ENCODE measurements around the gene TBC1D13.
A peak's percentile ranks its signal among the peaks of the same experiment; 100 is the strongest.

Gene TBC1D13

DNA sequence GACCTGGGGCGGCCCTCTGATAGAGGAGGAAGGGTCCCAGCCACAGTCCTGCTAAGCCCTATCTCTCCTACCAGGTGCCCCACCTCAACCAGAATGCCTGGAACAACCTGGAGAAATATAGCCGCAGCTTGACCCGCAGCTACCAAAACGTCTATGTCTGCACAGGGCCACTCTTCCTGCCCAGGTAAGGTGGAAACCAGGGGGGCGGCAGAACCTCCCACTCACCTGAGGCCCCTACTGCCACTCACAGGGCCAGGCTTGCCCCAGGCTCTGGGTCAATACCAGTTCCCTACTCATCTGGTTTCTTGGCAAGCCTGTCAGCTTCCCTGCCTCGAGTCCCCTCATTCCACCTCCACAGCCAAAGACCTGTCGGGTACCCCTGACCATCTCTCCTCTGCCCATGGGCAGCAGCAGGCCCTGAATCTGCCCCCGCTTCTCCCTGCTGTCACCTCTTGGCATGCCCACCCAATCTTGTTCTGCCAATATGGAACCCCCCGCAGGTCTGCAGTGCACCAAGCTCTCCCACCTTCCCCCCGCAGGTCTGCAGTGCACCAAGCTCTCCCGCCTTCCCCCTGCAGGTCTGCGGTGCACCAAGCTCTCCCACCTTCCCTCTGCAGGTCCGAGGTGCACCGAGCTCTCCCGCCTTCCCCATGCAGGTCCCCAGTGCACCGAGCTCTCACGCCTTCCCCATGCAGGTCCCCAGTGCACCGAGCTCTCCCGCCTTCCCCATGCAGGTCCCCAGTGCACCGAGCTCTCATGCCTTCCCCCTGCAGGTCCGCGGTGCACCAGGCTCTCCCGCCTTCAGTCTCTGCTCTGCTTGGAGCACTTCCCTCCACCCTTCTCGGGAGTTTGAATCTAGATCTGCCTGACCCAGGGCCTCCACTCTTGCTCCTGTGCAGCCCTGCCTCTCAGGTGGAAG lies 33.9 kb downstream of the TBC1D13 start:
- no peaks in the 10 kb centered on the region for H3K4me1 ChIP-seq (ENCODE audit: insufficient read depth, low read length)
- H3K9ac ChIP-seq (ENCODE audit: low read depth, low read length) = no peak overlapping the region
- H3K9me3 ChIP-seq (ENCODE audit: control insufficient read depth, insufficient read depth, low read length) = no peaks in the 10 kb centered on the region
- peaks cover 17% of the 10 kb centered on the region for H3K36me3 ChIP-seq (ENCODE audit: insufficient read depth, low read length)

DNA sequence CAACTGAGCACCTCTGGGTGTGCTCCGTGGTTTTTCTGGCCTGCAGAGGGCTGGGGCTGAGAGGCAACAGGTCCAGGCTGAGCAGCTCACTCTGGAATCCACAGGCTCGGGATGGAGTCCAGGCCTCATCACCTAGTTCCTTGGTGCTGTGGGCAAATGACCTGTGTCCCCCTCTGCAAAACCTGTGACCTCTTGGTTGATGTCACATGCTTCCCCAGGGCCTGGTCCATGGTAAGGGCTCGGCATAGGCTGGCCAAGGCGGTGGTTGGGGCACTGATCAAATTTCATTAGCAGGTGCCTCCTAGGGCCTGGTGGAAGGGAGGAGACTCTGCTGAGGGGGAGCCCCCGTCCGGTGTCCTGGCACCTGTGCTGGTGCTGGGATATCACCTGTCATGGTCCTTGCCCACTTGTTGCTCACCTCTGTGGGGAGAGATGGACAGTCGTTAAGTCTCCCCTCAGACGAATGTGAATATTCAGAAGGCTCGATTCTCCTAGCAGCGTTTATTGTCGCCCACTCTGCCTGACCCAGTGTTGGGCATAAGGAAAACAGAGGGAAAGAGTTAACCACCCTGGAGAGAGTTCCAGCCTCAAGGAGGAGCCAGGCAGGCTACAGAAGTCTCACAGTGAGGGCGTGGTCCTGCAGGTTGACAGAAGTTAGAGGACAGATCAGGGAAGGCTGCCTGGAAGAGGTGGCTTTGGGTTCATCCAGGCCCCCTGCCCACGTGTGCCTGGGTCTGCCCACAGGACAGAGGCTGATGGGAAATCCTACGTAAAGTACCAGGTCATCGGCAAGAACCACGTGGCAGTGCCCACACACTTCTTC lies 34.7 kb downstream of the TBC1D13 start:
- Histone ChIP-seq H3K9ac (ENCODE audit: low read depth, low read length) (no peak overlapping the region), H3K36me3 (ENCODE audit: insufficient read depth, low read length) (peaks cover 17% of the 10 kb centered on the region), H3K4me1 (ENCODE audit: insufficient read depth, low read length) (no peaks in the 10 kb centered on the region), H3K9me3 (ENCODE audit: control insufficient read depth, insufficient read depth, low read length) (no peaks in the 10 kb centered on the region)

DNA sequence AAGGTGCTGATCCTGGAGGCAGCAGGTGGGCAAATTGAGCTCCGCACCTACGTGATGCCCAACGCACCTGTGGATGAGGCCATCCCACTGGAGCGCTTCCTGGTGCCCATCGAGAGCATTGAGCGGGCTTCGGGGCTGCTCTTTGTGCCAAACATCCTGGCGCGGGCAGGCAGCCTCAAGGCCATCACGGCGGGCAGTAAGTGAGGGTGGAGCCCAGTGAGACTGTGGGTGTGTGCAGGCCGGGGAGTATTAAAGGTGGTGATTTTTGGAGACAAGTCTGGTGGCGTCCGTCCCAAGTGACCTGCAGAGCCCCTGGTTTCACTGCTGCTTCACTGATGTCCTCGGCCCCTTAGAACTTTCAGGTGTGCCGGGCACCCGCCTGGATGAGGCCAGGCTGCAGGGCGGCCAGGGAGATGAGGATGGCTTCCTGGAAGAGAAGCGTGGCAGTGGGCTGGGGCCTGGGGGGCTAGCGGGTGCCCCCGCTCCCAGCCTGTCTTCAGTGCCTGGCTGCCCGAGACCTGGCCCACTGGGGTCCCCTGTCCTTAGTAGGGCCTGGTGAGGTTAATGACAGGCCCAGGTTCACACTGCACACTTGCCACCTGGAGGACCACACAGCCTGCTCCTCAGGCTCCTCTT lies 35.5 kb downstream of the TBC1D13 start:
- Histone ChIP-seq H3K36me3 (ENCODE audit: insufficient read depth, low read length) (peaks cover 17% of the 10 kb centered on the region), H3K9me3 (ENCODE audit: control insufficient read depth, insufficient read depth, low read length) (no peaks in the 10 kb centered on the region), H3K9ac (ENCODE audit: low read depth, low read length) (no peak overlapping the region), H3K4me1 (ENCODE audit: insufficient read depth, low read length) (no peaks in the 10 kb centered on the region)

DNA sequence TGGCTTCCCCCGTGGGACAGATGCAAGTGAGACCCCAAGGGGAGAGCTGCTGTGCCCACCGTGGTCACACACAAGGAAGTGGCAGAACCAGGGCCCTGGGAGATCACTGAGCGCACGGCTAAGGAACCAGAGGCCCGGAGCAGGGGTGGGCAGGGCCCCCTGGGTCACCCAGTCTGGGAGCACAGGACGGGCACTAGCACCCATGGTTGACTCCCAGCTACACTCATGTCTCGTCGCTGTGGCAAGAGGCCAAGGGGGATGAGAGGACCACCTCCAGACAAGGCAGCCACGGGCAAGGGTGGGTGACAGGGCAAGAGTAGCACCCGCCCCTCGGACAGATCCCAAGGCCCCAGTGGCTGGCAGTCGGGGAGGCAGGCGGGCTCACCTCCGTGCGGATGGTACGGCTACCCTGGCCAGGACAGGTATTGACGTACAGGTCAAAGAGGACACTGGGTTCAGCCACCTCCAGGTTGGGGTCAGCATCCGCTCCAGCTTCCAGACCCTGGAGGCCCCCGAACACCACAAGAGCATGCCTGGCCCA lies 36.4 kb downstream of the TBC1D13 start:
- Histone ChIP-seq H3K9ac (ENCODE audit: low read depth, low read length) (no peak overlapping the region), H3K9me3 (ENCODE audit: control insufficient read depth, insufficient read depth, low read length) (no peaks in the 10 kb centered on the region), H3K4me1 (ENCODE audit: insufficient read depth, low read length) (no peaks in the 10 kb centered on the region), H3K36me3 (ENCODE audit: insufficient read depth, low read length) (peaks cover 17% of the 10 kb centered on the region)

DNA sequence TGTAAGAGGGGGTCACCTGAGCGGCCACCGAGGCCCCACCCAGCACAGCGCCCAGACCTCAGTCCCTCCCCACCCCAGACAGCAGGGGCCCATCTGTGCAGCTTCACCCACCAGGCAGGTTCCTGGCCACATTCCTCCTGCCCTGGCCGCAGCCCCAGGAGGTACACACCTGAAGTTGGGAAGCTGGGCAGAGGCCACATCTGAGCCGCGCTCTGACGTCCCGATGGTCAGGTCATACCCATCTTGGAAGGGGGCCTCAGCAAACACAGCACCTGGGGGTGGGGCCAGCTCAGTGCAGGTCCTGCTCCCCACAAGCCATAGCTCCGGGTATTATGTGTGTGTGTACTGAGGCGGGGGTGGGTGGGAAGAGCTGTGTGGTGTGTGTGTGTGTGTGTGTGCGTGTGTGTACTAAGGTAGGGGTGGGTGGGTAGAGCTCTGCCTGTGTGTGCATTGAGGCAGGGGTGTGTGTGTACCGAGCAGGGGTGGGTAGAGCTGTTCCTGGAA lies 36.9 kb downstream of the TBC1D13 start:
- H3K4me1 ChIP-seq (ENCODE audit: insufficient read depth, low read length) = no peaks in the 10 kb centered on the region
- H3K9ac ChIP-seq (ENCODE audit: low read depth, low read length) = no peak overlapping the region
- H3K9me3 ChIP-seq (ENCODE audit: control insufficient read depth, insufficient read depth, low read length) = no peaks in the 10 kb centered on the region
- H3K36me3 ChIP-seq (ENCODE audit: insufficient read depth, low read length) = peaks cover 17% of the 10 kb centered on the region

DNA sequence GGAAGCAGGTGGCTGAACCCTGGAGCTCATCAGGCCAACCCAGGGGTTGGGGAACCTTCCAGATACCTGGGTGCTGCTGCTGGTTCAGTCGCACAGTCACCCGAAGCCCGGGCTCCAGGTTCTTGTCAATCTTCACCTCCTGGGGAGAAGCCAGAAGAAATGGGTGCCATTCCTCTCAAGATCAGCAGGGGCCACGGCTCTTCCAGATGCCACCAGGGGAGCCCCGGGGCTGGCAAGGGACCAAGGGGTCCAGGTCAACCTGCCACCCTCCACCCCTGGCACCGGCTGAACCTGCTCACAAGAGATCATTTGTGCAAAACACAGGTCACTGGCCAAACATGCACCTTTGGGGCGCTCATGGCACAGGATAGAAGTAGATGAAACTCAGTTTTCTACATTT lies 37.9 kb downstream of the TBC1D13 start:
- no peak overlapping the region for H3K9ac ChIP-seq (ENCODE audit: low read depth, low read length)
- peaks cover 17% of the 10 kb centered on the region for H3K36me3 ChIP-seq (ENCODE audit: insufficient read depth, low read length)
- H3K9me3 ChIP-seq (ENCODE audit: control insufficient read depth, insufficient read depth, low read length) = no peaks in the 10 kb centered on the region
- H3K4me1 ChIP-seq (ENCODE audit: insufficient read depth, low read length) = no peaks in the 10 kb centered on the region

DNA sequence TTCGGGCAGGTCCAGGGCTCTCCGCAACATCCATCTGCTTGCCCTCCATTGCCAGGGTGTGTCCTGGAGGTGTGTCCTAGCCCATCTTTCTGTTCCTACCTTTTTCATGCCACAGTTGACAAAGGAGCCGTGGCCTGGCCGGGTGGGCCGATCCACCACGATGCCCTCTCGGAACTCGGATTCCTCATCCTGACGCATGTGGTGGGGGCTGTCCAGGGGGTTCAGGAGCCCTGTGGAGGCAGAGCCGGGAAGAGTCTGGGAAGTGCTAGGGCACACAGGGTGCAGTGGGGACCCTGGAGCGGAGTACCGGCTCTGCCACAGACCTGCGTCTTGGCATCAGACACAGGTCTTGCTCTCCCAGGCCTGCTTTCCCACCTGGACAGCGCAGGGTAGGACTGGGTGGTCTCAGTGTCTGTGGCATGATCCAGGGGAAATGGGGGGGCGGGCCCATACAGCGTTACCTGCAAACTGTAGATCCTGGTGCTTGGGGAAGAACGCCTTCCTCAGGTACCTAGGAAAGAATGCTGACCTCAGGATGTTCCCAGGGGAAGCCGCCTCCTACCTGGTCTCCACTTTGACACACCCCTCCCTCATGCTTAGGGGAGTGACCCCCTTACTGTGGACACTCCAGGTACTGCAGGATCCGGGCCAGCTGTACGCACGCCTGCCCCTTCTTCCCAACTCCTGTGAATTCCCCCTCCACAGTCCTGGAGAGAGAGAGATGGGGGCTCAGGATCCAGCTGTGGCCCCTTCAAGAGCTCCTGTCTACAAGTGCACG lies 39.1 kb downstream of the TBC1D13 start:
- Histone ChIP-seq H3K9me3 (ENCODE audit: control insufficient read depth, insufficient read depth, low read length) (no peaks in the 10 kb centered on the region), H3K36me3 (ENCODE audit: insufficient read depth, low read length) (peaks cover 17% of the 10 kb centered on the region), H3K4me1 (ENCODE audit: insufficient read depth, low read length) (no peaks in the 10 kb centered on the region), H3K9ac (ENCODE audit: low read depth, low read length) (no peak overlapping the region)

DNA sequence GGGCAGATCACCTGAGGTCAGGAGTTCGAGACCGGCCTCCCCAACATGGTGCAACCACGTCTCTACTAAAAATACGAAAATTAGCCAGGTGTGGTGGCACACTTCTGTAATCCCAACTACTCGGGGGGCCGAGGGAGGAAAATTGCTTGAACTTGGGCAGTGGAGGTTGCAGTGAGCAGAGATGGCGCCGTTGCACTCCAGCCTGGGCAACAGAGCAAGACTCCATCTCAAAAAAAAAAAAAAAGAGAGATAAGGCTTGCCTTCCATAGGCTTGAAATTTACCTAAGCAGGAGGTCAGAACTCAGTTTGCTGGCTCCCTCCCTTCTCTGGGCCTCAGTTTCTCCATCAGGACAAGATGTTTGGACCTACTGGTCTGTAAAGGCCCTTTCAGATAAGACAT lies 41.2 kb downstream of the TBC1D13 start:
- peaks cover 13% of the 10 kb centered on the region; the same call in 1 of the 2 replicates for H3K36me3 ChIP-seq (ENCODE audit: insufficient read depth, low read length)
- H3K4me1 ChIP-seq (ENCODE audit: insufficient read depth, low read length) = no peaks in the 10 kb centered on the region
- no peaks in the 10 kb centered on the region for H3K9me3 ChIP-seq (ENCODE audit: control insufficient read depth, insufficient read depth, low read length)
- H3K9ac ChIP-seq (ENCODE audit: low read depth, low read length) = no peak overlapping the region

DNA sequence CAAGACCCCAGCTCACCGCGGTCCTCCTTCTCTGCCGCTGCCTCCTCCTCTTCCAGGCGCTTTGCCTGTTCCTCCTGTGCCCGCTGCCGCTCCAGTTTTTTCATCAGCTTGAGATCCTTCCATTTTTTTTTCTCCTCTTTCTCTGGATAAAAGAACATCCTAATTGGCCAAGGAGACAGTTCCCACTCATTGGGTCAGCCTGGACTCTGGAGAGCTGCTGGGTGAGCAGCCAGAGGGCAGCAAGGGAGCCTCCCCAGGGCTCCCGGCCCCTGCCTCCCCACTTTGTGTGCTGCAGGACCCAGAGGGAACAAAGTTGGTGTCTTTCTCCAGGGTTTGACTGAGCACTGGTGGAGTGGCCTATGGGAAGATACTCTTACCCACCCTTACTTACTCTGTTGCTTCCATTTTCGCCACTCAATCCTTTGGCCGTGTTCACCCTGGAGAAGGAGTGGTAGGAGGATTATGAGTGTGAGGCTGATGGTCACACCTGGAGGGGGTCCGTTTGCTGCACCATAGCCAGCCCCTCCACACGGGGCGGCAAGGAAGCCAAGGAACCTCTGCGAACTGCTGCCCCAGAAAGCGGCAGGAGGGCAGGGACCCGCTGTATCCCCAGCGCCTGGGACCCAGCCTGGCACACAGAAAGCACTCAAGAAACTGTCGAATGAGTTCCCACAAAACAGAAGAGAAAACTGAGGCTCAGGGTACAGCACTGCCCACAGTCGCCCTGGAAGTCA lies 41.8 kb downstream of the TBC1D13 start:
- no peaks in the 10 kb centered on the region for H3K9me3 ChIP-seq (ENCODE audit: control insufficient read depth, insufficient read depth, low read length)
- H3K9ac ChIP-seq (ENCODE audit: low read depth, low read length) = peak overlapping the region; percentile 82
- H3K36me3 ChIP-seq (ENCODE audit: insufficient read depth, low read length) = peaks cover 16% of the 10 kb centered on the region; the same call in 1 of the 2 replicates
- no peaks in the 10 kb centered on the region for H3K4me1 ChIP-seq (ENCODE audit: insufficient read depth, low read length)

DNA sequence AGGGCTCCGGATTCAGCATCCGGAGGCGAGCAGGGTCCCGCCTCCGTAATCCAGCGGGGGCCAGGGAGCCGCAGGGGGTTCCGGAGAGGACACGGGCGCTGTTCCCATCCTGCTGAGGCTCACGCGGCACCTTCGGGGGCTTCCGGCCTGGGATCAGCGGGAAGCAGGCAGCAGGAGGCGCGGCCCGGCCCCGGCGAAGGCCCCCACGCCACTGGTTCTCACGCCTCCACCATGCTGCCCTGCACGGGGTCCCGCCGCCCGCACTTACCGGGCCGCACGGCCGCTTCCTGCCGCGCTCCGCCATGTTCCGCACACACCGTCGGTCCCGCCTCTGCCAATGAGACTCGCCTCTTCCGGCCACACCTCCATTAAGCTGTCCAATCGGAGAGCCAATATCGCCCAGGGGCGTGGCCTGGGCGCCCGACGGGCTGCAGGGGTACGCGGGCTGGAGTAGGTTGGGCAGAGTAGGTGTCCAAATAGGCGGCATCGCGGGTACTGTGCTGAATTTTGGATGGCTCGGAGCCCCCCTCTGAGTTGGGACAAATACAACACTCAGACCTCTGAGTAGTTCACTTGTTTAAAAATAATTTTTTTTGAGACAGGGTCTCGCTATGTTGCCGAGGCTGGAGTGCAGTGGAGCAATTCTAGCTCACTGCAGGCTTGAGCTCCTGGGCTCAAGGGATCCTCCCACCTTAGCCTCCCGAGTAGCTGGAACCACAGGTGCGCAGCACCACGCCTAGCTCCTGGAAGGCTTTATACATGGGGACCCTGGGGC lies 42.6 kb downstream of the TBC1D13 start, which contains the start of gene SPOUT1:
SPOUT1 (minus strand) TSS at position 318 of the 775 bp plus-strand sequence; CDS start at position 304, 14 bp downstream.
- peak within 1 kb of the TSS; percentile 82 for H3K9ac ChIP-seq (ENCODE audit: low read depth, low read length)
- H3K4me1 ChIP-seq (ENCODE audit: insufficient read depth, low read length) = no peaks in the 10 kb centered on the region
- no peaks in the 10 kb centered on the region for H3K9me3 ChIP-seq (ENCODE audit: control insufficient read depth, insufficient read depth, low read length)
- H3K36me3 ChIP-seq (ENCODE audit: insufficient read depth, low read length) = peaks cover 12% of the 10 kb centered on the region; the same call in 1 of the 2 replicates

DNA sequence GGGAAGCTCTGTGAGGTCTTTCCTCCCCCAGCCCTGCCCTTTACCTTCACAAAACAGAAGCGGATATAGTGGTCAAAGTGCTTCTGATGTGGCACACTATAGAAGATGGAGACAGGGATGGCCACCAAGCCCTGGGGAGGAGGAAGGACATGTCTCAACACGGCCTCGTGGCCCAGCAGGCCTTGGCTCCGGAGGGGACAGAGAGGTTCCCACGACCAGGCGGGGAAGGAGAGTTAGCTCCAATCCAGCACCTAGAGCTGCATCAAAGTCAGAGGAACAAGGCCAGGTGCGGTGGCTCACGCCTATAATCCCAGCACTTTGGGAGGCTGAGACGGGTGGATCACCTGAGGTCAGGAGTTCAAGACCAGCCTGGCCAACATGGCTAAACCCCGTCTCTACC lies 46.6 kb downstream of the TBC1D13 start:
- Histone ChIP-seq H3K36me3 (ENCODE audit: insufficient read depth, low read length) (peaks cover 6% of the 10 kb centered on the region; the same call in 1 of the 2 replicates), H3K9me3 (ENCODE audit: control insufficient read depth, insufficient read depth, low read length) (no peaks in the 10 kb centered on the region), H3K9ac (ENCODE audit: low read depth, low read length) (no peak overlapping the region), H3K4me1 (ENCODE audit: insufficient read depth, low read length) (no peaks in the 10 kb centered on the region)
